Activated CD4-positive, alpha-beta memory T cell treated with anti-CD3 and anti-CD28 coated beads for 36 hours (primary cell): ENCODE results near the gene RBX1. TPM values are rescaled to one million over a fixed set of nuclear protein-coding genes. Genes with fewer than 3 reads are reported as not detected.
"Not testable (repeated sequence)": the region's sequence is repeated elsewhere in the genome, so short reads cannot be mapped to it uniquely, and the experiment has no call there.

Source experiments
- CTCF ChIA-PET: fragments of 350-600 bp; sonication (Branson Sonifier 250); formaldehyde crosslinking; loops from one replicate; lab custom pipeline; 2021; ENCODE audit warnings: antibody characterized with exemption, inconsistent platforms; lab: Charles Lee
- POLR2A ChIA-PET: fragments of 350-600 bp; sonication (Branson Sonifier 250); formaldehyde crosslinking; loops from one replicate; lab custom pipeline; 2021; ENCODE audit warnings: antibody characterized with exemption; lab: Charles Lee
- DNase-seq: peaks from one replicate; pipeline ENCODE4 v3.0.0-alpha.2; 2020
- H3K27ac Mint-ChIP-seq: one replicate; pipeline ENCODE4 v1.8.0; 2021; ENCODE audit warnings: mixed read lengths
- H3K27me3 Mint-ChIP-seq: one replicate; pipeline ENCODE4 v1.8.0; 2021; ENCODE audit warnings: mixed read lengths
- H3K36me3 Mint-ChIP-seq: one replicate; pipeline ENCODE4 v1.8.0; 2021; ENCODE audit warnings: mixed read lengths
- H3K4me1 Mint-ChIP-seq: one replicate; pipeline ENCODE4 v1.8.0; 2021; ENCODE audit warnings: low read depth, mixed read lengths
- H3K4me3 Mint-ChIP-seq: one replicate; pipeline ENCODE4 v1.8.0; 2021; ENCODE audit warnings: mild to moderate bottlenecking, mixed read lengths
- H3K9me3 Mint-ChIP-seq: one replicate; pipeline ENCODE4 v1.8.0; 2021; ENCODE audit warnings: mixed read lengths
- intact Hi-C: fragments of 100-400 bp; cut with micrococcal nuclease; formaldehyde crosslinking; loops from one replicate; pipeline ENCODE4 v1.15.1; 2023
- total RNA-seq, 2 experiments: library from RNA; stranded (reverse); gene quantifications; one replicate each; pipeline ENCODE4 v1.2.3, GENCODE V29; 2021

RBX1 gene
- total RNA-seq, 2 experiments from 2014 or later = 96.9 to 99.4 TPM

GRCh38 chr22:41001722-41002122 is 50.5 kb downstream of the RBX1 start:
- H3K36me3 Mint-ChIP-seq = no peaks in the 10 kb centered on the region
- ChIA-PET CTCF (interaction anchor here (1.1 to 1.6 kb wide), 2 partner anchors 79 to 236 kb away, joined by 3 to 4 read pairs; no protein-coding TSS in a partner anchor), POLR2A (interaction anchor here (0.6 kb wide), 1 partner anchor 62 kb away, joined by 3 read pairs; no protein-coding TSS in a partner anchor)
- H3K4me1 Mint-ChIP-seq = no peaks in the 10 kb centered on the region
- intact Hi-C loops = no loop called here
- no peak overlapping the region for H3K4me3 Mint-ChIP-seq
- H3K27ac Mint-ChIP-seq = no peak overlapping the region
- no peaks in the 10 kb centered on the region for H3K9me3 Mint-ChIP-seq
- DNase-seq = no peak
- no peaks in the 10 kb centered on the region for H3K27me3 Mint-ChIP-seq

DNA sequence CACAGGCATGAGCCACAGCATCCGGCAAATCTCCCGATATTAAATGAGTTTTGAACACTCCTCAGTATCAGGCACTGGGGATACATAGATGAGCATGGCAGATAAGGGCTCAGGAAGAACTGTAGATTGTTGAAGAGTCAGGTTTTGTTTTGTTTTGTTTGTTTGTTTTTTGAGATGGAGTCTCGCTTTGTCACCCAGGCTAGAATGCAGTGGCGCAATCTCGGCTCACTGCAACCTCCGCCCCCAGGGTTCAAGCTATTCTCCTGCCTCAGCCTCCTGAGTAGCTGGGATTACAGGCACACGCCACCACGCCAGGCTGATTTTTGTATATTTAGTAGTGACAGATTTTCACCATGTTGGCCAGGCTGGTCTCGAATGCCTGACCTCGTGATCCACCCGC is 51.2 kb downstream of the RBX1 start:
- POLR2A ChIA-PET, H3K27me3 Mint-ChIP-seq, intact Hi-C loops, H3K4me1 Mint-ChIP-seq, H3K9me3 Mint-ChIP-seq, H3K36me3 Mint-ChIP-seq, H3K27ac Mint-ChIP-seq, H3K4me3 Mint-ChIP-seq, DNase-seq: not testable (repeated sequence)
- CTCF ChIA-PET = interaction anchor here (1.6 kb wide), 1 partner anchor 80 kb away, joined by 4 read pairs; no protein-coding TSS in a partner anchor

GRCh38 chr22:41003066-41003465 is 51.9 kb downstream of the RBX1 start:
- Mint-ChIP-seq H3K4me1 (no peaks in the 10 kb centered on the region), H3K27me3 (no peaks in the 10 kb centered on the region), H3K27ac (no peak overlapping the region), H3K4me3 (no peak overlapping the region), H3K9me3 (no peaks in the 10 kb centered on the region), H3K36me3 (no peaks in the 10 kb centered on the region)
- intact Hi-C loops = no loop called here
- CTCF ChIA-PET = interaction anchor here (1.6 kb wide), 1 partner anchor 81 kb away, joined by 4 read pairs; no protein-coding TSS in a partner anchor
- no peak for DNase-seq
- POLR2A ChIA-PET = no interaction called here

DNA sequence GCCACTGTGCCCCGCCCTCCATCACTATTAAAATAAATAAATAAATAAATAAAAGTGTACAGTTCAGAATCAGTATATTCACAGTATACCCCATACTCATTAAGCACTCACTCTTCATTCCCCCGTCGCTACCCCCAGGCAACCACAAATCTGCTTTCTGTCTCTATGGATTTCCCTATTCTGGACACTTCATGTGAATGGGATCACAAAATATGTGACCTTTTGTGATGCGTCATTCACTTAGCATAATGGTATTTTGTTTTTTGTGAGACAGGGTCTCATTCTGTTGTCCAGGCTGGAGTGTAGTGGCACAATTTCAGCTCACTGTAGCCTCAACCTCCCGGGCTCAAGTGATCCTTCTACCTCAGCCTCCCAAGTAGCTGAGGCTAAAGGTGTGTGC is 52.8 kb downstream of the RBX1 start:
- Mint-ChIP-seq H3K4me3 (no peak overlapping the region), H3K27ac (no peak overlapping the region), H3K4me1 (no peaks in the 10 kb centered on the region), H3K27me3 (no peaks in the 10 kb centered on the region), H3K36me3 (no peaks in the 10 kb centered on the region), H3K9me3 (no peaks in the 10 kb centered on the region)
- ChIA-PET CTCF (no interaction called here), POLR2A (interaction anchor here (0.6 kb wide), 1 partner anchor 428 kb away, joined by 4 read pairs; no protein-coding TSS in a partner anchor)
- intact Hi-C loops = no loop called here
- DNase-seq = no peak

GRCh38 chr22:41009222-41009948 is 58.2 kb downstream of the RBX1 start:
- ChIA-PET POLR2A (no interaction called here), CTCF (no interaction called here)
- intact Hi-C loops = no loop called here
- no peak for DNase-seq
- Mint-ChIP-seq H3K27ac (no peak overlapping the region), H3K27me3 (no peaks in the 10 kb centered on the region), H3K9me3 (no peaks in the 10 kb centered on the region), H3K4me3 (no peak overlapping the region), H3K36me3 (no peaks in the 10 kb centered on the region), H3K4me1 (no peaks in the 10 kb centered on the region)

DNA sequence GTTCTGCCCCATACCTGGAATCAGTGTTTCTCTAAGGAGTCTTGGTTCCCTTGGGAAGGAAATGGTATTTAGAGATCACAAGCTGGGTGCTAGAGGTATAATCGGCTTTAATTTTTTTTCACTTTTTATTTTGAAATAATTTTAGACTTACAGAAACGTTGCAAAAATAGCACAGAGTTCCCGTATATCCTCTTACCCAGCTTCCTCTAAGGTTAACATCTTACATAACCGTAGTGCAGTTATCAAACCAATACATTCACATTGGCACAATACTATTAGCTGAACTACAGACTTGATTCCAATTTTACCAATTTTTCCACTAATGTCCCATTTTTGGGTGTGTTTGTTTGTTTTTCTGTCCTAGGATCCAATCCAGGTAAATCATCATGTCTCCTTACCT is 63.8 kb downstream of the RBX1 start:
- intact Hi-C loops = no loop called here
- Mint-ChIP-seq H3K4me1 (no peaks in the 10 kb centered on the region), H3K4me3 (no peak overlapping the region), H3K36me3 (peaks cover 1% of the 10 kb centered on the region), H3K27ac (no peak overlapping the region), H3K27me3 (no peaks in the 10 kb centered on the region), H3K9me3 (no peaks in the 10 kb centered on the region)
- ChIA-PET POLR2A (no interaction called here), CTCF (no interaction called here)
- DNase-seq = no peak

DNA sequence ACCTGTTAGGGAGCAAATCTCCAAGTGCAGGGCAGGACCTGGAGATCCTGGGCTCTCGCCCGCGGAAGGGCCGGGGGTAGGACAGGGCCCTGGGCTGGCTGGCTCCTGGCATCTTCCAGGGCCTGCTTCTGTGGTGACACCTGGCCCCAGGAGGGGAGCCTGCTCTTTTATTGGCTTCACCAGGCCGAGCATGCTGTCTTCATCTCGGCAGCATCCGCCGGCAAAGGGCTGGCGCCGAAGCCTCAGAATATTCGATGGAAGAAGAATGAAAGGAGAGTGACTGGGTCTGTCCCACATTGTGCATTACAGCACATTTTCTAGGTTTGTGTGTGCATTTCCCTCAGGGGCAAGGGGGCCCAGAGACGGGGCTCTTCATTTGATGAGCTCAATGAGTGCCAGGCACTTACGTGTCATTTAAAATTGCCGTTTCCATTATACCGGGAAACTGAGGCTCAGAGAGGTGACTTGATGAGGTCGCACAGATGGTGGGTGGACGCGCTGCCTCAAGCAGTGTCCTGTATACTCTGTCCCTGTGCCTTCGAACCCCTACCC is 70.0 kb downstream of the RBX1 start:
- CTCF ChIA-PET = interaction anchor here (2.2 kb wide), 1 partner anchor 98 kb away, joined by 18 read pairs; no protein-coding TSS in a partner anchor
- peak overlapping the region; percentile 95 for H3K27ac Mint-ChIP-seq

DNA sequence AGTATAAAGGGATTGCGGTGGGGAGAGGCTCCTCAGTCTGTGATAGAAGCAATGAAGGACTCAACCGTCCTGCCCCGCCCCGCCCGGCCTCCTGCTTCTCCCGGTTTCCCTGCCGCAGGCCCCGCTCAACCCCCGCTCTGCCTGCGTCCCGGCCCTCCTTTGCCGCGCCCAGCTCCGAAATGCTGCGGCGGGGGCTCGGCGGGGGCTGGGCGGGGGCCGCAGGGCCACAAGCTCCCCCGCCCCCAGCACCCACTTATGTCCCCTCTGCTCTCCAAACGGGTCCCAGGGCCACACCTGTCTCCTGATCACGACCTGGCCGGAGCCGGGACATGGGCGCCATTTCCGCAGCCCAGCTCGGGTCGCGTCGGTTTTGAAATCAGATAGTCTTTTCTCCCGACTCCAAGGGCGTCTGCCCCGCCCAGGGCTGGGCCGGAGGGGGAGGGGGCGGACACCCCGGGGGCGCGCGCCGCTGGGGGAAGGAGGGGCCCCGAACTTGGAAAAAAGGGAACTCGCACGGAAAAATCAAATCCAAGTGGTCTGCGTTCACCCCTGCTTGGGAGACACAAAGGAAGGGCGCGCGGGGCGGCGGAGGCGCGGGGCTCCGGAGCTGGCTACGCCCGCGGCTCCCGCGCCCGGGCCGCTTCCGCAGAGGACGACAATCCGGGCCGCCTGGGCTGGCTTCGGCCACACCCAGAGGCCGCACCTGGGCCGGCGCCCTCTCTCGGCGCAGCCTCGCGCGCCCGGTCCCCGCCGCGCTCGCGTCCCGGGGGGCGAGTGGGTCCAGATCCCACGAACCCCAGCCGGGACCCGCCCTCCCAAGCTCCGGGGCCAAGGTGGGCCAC is 70.7 kb downstream of the RBX1 start:
- intact Hi-C loops = loop anchor here (1.0 to 5.0 kb wide), 3 partner anchors 69 to 280 kb away; partner anchors contain the start of genes RBX1 and ZC3H7B
- POLR2A ChIA-PET = interaction anchor here (0.6 to 3.0 kb wide), 9 partner anchors 11 to 84 kb away, joined by 3 to 23 read pairs (median 3); partner anchors contain the start of genes EP300 and RBX1
- Mint-ChIP-seq H3K27me3 (no peaks in the 10 kb centered on the region), H3K36me3 (peaks cover 3% of the 10 kb centered on the region), H3K4me3 (peak overlapping the region; percentile 96), H3K9me3 (no peaks in the 10 kb centered on the region), H3K27ac (peak overlapping the region; percentile 95), H3K4me1 (peaks cover 14% of the 10 kb centered on the region)
- CTCF ChIA-PET = interaction anchor here (1.0 to 2.2 kb wide), 2 partner anchors 70 to 99 kb away, joined by 3 to 18 read pairs; no protein-coding TSS in a partner anchor
- peak; percentile 66 for DNase-seq

More for the DNA sequence above, 70.0 kb downstream of the RBX1 start:
- intact Hi-C loops = loop anchor here (5.0 kb wide), 1 partner anchor 281 kb away; the partner anchor contains the start of gene ZC3H7B
- DNase-seq = no peak
- Mint-ChIP-seq H3K9me3 (no peaks in the 10 kb centered on the region), H3K27me3 (no peaks in the 10 kb centered on the region), H3K36me3 (peaks cover 3% of the 10 kb centered on the region), H3K4me3 (peak overlapping the region; percentile 96), H3K4me1 (peaks cover 14% of the 10 kb centered on the region)
- POLR2A ChIA-PET = interaction anchor here (0.7 to 3.0 kb wide), 6 partner anchors 12 to 85 kb away, joined by 3 to 23 read pairs (median 3); partner anchors contain the start of genes EP300 and RBX1

GRCh38 chr22:41022470-41023298 is 71.5 kb downstream of the RBX1 start:
- no peaks in the 10 kb centered on the region for H3K27me3 Mint-ChIP-seq
- peak; percentile 90 for DNase-seq
- H3K36me3 Mint-ChIP-seq = peaks cover 3% of the 10 kb centered on the region
- peak overlapping the region; percentile 70 for H3K27ac Mint-ChIP-seq
- H3K4me3 Mint-ChIP-seq = peak overlapping the region; percentile 79
- H3K9me3 Mint-ChIP-seq = no peaks in the 10 kb centered on the region
- ChIA-PET CTCF (interaction anchor here (1.0 to 2.2 kb wide), 2 partner anchors 69 to 100 kb away, joined by 3 to 18 read pairs; no protein-coding TSS in a partner anchor), POLR2A (interaction anchor here (0.6 to 3.0 kb wide), 9 partner anchors 10 to 446 kb away, joined by 3 to 23 read pairs (median 3); partner anchors contain the start of genes ACO2, EP300, PHF5A and RBX1)
- peaks cover 14% of the 10 kb centered on the region for H3K4me1 Mint-ChIP-seq
- intact Hi-C loops = loop anchor here (1.0 to 5.0 kb wide), 3 partner anchors 69 to 280 kb away; partner anchors contain the start of genes RBX1 and ZC3H7B
